NCI-H1436 treated with DMSO at 0.1 percent for 48 hours (cell line): ENCODE measurements around the gene DSG3.

Experiments used
- DNase-seq: peaks from one replicate; lab custom pipeline; 2025; lab: John Stamatoyannopoulos, UW

Gene DSG3, protein sequence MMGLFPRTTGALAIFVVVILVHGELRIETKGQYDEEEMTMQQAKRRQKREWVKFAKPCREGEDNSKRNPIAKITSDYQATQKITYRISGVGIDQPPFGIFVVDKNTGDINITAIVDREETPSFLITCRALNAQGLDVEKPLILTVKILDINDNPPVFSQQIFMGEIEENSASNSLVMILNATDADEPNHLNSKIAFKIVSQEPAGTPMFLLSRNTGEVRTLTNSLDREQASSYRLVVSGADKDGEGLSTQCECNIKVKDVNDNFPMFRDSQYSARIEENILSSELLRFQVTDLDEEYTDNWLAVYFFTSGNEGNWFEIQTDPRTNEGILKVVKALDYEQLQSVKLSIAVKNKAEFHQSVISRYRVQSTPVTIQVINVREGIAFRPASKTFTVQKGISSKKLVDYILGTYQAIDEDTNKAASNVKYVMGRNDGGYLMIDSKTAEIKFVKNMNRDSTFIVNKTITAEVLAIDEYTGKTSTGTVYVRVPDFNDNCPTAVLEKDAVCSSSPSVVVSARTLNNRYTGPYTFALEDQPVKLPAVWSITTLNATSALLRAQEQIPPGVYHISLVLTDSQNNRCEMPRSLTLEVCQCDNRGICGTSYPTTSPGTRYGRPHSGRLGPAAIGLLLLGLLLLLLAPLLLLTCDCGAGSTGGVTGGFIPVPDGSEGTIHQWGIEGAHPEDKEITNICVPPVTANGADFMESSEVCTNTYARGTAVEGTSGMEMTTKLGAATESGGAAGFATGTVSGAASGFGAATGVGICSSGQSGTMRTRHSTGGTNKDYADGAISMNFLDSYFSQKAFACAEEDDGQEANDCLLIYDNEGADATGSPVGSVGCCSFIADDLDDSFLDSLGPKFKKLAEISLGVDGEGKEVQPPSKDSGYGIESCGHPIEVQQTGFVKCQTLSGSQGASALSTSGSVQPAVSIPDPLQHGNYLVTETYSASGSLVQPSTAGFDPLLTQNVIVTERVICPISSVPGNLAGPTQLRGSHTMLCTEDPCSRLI

DNA sequence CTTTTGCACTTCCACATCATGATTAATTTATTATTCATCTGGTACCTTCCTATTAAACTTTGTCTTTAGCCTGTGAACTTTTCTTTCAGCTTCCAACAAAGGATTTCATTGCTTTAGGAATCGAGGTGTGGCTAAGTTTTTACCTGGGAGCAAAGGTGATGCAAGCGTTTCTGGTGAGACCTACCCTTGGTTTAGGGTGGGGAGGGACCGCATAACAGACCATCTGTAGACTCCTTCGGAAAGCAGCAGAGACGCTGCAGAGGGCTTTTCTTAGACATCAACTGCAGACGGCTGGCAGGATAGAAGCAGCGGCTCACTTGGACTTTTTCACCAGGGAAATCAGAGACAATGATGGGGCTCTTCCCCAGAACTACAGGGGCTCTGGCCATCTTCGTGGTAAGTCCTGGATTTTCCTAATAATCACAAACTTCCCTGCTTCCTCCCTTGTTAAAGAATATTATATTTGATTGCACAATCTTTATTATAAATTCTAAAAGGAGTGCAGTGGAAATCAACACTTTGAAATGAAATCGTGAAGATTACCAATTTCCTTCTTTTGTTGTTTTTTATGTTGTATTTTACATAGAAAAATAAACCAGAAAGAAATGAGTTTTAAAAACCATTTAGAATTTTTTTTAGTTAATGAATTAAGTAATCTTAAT is at the start of gene DSG3:
DSG3 (plus strand) TSS at position 212 of the 662 bp plus-strand sequence; CDS start at position 349, 137 bp downstream.
- DNase-seq, result no peak

DNA sequence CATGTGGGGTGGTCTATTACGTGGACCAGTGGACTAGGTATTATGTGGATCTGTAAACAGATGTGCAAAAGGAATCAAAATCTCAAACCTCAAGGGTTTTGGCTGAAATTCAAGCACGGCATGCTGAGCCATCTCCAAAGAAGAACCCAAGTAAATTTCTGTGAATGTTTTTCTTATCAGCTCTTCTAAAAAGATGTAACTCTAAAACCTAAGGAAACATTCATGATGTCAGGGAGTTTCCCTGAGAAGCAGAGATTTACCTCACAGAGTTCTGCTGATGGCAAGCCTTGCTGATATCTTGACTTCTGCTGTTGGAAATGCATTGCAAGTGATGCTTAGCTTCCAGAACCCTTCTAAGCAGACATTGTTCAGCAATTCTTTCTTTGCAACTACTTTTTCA is 49.4 kb upstream of the DSG3 start:
- no peak for DNase-seq

DNA sequence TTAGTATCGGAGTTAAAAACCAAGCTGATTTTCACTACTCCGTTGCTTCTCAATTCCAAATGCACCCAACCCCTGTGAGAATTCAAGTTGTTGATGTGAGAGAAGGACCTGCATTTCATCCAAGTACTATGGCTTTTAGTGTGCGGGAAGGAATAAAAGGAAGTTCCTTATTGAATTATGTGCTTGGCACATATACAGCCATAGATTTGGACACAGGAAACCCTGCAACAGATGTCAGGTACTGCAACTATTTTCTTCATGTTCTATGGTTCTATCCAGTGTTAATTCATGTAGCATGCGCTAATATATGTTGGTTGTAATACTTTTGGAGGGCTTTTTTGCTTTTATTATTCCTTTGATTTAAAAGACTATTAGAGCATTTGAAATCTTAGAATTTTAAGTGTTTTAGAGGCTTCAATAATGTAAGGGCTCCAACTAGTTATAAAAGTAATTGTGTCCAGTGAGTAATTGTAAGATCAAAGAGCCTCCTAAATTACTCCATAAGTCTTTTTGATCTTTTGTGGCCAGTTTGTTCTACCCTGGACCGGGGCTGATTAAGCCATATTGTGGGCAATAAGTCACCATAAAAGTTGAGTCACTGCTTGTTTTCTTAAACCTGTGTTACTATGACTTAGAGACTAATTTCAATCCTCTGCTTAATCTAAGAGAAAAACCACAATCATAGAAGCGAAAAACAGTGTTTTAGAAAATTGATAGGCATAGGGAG is 48.1 kb upstream of the DSG3 start:
- DNase-seq, result no peak

DNA sequence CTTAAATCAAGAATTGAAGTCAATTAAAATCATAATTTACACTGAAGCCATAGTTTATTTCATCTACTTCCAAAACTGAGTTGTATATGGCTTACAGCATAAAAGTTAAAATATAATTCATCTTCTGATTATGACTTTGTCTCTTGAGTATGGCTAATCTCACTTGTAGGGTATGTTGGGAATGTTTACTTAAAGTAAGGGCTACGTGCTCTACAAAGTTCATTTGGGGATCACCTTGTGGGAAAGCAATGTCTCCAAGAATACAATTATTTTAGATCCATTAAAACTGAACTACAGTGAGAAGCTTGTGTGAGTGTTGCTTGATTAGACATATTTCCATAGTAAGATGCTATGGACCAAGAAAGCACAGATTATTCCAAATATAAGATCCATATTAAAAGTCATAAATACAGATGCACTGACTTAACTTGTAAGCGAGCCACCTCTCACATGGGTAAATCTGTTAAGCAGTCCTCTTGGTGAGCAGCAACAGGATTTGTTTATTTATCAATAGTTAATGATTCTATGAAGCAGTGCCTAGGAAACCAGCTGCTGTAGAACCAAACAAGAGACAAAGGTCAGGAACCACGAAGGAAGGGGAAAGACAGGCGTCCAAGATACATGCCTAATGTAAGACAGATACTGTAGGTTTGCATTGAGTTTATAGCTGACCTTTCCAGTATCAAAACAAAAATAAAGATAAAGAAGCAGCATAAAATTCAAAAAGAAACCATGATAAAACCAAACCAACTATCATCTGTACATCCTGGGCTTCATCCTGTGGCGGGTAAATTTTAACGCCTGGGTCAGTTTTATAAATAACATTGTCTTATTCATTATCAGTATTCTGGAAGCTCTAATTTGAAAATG is 46.1 kb upstream of the DSG3 start:
- DNase-seq, result no peak

DNA sequence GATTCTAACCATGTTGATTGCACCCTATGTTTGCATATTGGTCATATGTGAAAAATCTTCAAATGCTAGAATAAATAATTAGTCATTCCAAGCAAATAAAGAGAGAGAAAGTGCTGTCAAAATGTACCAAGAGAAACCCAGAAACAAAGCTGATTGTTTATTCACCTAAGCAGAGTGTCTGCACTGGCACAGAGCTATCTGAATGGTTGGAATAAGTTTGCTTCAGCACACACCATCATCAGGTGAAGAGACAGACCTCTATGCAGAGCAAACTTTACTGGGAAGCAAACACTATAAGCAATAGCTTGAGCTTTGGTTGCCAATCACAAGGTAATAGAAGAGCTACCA is 45.5 kb upstream of the DSG3 start:
- DNase-seq, result no peak

DNA sequence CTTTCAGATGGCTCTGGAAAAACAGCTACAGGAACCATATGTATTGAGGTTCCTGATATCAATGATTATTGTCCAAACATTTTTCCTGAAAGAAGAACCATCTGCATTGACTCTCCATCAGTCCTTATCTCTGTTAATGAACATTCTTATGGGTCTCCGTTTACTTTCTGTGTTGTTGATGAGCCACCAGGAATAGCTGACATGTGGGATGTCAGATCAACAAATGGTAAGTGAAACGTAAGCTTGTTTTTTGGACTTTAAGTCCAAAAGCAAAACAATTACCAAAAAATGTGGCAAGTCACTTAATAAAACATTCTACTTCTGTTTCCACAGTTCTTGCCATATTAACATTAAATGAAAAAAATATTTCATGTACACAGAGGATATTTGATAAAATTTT is 44.1 kb upstream of the DSG3 start:
- DNase-seq, result no peak

DNA sequence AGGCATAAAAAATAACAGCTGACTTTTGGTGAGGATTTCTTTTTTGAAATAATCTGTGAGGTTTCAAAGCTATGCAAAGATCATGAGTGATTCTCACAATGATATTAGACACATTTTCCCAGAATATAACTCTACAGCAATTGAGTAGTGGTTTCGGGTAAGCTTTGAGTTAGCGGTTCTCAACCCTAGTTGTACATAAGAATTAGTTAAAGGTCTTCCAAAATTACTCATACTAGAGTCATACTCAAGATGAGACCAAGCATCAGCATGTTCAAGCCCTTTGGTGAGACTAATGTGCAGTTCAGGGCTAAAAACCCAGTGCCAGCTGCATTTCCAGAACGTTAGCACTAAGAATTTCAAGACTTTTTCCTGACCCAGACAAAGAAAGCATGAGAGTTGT is 39.9 kb upstream of the DSG3 start:
- no peak for DNase-seq

DNA sequence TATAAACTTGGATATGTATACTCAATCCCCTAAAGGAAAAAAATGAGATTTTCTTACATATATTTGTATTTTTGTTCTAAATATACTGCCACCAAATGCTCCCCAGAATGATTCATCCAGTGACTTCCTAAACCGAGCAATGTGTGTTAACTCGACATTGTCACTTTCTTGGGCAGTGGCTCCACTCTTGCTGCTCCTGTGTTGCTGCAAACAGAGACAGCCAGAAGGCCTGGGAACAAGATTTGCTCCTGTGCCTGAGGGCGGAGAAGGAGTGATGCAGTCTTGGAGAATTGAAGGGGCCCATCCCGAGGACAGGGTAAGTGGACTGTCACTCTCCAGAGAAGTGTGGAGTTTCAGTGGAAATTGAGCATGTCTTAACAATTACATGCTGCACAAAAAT is 38.3 kb upstream of the DSG3 start:
- no peak for DNase-seq

DNA sequence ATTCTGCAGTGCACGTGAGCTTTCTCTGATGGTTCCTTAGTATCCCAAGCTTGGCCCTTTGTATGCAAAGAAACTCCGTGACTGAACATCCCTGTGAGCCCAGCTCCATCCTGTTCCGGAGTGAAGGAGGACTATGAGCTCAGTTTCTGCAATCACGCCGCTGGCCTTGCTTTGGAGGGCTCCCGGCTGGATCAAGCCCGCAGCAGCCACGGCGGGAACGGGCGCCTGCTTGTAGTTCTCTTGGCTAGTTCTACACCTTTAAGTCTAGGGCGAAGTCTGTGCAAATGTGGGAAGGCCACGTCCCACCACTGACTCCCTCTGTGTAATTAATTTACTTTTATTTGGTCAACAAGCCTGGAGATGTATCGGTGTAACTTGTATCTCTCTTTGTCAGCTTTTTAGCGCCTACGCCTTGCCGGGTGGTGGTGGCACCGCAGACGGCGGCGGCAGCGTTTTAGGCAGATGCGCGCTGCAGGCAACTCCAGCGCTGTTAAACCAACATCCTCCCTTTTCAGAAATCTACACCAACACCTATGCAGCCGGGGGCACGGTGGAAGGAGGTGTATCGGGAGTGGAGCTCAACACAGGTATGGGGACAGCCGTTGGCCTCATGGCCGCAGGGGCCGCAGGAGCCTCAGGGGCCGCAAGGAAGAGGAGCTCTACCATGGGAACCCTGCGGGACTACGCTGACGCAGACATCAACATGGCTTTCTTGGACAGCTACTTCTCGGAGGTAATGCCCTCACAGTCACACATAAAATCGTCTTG is 36.6 kb upstream of the DSG3 start:
- DNase-seq, result no peak

DNA sequence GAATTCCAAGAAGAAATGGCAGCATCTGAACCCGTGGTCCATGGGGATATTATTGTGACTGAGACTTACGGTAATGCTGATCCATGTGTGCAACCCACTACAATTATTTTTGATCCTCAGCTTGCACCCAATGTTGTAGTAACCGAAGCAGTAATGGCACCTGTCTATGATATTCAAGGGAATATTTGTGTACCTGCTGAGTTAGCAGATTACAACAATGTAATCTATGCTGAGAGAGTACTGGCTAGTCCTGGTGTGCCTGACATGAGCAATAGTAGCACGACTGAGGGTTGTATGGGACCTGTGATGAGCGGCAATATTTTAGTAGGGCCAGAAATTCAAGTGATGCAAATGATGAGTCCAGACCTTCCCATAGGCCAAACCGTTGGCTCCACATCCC is 34.4 kb upstream of the DSG3 start:
- no peak for DNase-seq

DNA sequence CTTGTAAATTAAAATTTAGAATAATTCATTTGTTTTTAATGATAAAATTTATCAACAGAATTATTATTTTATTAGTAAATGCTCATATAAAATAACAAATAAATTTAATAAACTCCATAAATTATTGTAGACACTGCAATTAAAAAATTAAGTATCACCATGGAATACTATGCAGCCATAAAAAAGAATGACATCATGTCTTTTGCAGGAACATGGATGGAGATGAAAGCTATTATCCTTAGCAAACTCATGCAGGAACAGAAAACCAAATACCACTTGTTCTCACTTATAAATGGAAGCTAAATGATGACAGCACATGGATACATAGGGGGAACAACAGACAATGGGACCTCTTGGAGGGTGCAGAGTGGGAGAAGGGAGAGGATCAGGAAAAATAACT is 29.7 kb upstream of the DSG3 start:
- DNase-seq, result no peak

DNA sequence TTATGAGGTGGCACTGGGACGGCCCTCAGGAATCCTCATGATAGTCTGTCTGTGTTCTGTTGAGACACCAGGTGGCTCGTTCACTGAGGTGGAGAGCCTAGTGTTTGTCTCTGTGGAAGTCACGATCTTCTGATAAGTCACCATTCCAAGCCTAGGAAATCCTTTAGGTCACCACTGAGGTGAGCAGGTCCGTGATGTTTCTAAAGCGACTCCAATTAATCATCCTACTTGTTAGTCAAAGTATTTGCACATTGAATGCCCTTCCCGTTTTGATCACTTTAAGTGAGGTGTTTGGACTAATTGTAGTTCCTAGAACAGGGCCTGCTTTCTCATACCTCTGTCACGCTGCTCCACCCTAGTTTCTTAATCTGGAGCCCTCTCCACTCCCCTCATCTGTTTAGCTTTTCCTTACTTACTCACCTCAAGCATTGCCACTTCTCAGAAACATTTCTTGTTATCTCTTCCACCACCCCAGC is 28.0 kb upstream of the DSG3 start:
- no peak for DNase-seq

DNA sequence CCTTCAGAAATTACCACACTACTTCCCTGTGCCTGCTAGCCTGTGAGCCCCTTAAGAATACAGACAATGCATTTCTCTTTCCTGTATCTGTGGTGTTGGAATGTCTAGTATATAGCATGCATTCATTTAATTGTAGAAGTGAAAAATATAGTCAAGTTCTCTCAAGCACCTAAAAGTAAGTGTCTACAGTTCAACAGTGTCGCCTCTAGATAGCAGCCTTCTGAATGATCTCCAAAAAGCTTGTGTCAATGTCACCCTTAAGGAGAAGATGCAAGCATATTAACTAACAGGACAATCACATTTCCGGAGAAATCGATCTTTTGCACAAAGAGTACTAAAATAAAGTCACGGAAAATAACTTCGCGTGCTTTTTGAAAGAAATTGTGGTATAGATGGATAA is 27.5 kb upstream of the DSG3 start:
- no peak for DNase-seq

DNA sequence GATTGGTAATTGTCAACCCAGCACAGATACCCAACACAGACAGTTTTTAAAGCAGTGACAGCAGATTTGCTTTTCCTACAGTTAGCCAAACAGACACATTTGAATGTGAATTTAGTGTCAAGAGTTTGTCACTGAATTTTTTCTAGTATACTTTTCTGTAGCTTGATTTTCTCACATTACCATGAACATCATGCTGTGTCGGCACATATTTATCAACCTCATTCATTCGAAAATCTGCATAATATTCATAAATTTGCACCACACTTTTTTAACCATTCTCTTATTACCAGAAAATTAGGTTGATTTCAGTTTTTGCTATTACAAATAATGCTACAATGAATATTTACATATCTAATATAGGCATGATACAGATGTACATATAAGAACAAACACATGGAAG is 27.0 kb upstream of the DSG3 start:
- DNase-seq, result no peak

DNA sequence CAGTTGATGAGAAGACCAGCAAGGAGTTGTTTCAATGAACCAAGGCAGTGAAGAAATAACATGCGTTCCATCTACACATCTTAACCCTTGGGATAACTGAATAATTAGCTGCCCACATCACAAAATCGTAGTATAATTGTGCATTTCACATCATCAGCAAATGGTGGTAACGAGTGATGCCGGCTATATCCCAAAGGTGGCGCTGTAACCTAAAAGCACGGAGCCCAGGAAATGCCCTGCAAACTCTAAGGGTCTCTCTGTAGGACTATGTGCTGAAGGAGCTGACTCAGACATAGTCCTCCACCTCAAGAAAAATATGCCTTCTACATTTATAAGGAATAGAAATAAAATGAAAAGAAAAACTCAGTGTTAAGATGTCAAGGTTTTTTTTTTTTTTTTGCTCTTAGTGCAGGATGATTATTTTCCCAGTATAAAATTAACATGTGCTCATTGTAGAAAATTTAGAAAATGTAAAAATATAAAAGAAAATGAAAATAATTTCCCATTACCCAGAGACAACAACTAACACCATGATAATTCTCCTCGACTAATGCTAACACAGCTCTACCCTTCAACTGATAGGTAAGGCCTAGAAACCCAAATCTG is 23.1 kb upstream of the DSG3 start:
- no peak for DNase-seq

DNA sequence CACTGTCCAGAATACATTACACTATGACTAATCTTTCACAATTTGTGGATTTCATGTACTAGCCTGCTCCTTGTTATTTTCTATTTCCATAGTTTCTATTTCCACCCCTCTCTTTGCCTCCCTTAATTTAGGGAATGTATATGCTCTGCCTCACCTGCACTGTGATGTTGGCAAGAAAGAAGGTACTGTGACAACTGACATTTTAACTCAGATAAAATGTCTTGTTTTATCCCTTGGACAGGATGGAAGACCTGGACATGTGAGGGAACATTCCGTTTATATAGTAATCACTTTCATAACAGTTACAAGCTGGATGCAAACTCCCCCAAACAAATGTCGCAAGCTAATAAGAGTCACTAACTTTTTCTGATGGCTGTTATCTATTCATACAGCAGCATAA is 21.5 kb upstream of the DSG3 start:
- DNase-seq, result no peak

DNA sequence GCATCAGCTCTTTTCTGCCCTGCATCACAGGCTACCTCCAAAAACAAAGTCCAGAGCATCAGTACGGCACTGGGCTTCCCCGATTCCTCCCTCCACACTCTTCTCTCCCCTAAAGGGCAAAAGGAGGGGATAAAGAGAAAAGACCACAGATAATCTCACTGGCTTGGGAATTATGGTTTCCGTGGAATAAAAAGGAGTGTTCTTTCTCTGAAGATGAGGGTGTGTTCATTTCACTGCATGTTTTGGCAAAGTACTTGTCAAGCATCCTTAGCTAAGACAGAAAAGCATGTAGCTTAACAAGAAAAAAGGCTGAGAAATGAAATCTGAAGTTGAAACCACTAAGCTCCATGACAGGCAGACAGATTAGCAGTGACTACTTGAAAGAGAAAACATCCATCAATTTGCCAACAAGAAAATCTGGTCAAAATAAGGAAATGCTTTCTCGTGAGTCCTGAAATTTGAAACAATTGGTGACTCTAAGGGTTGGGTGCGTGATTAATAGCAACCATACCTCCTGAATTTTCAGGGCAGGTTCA is 20.6 kb upstream of the DSG3 start:
- no peak for DNase-seq

DNA sequence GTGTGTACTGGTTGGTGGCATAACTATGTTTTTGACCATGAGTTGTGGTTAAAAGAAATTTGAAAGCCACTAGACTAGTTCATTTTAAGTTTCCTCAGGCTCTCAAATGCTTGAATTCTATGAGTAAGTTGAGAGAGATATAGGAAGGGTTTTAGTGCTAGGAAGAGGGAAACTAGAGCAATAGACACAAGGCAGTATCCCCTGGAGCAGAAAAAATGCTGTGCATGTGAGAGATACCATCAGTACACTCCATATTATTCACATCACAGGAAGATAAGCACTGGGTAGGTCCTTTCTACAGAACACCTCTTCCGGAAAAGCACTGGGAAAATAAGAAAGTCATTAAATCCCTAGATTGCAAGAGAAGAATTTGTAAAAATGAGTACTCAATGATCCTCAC is 19.3 kb upstream of the DSG3 start:
- DNase-seq, result no peak

DNA sequence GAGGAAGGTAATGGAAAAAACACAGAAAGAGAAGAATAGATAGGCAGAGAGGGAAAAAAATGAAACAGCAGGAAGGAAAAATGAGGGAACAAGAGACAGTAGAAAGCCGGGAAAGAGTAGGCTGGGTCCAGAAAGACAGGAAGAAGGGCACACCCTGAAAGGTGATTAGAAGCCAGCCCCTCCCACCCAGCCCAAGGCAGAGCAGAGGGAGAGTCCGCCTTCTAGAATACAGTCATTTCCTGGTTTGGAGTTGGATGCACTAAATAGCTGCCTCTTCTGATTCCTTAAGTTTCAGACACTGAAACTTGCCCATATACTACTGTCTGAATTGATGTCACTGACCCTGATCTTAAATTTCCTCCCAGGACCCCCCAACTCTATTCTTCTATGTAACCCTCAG is 17.9 kb upstream of the DSG3 start:
- no peak for DNase-seq
